SKM-1 (cell line): ENCODE measurements around the gene RORC.
"Not testable (repeated sequence)": the region's sequence is repeated elsewhere in the genome, so short reads cannot be mapped to it uniquely, and the experiment has no call there.

Experiments used
- DNase-seq: peaks from one replicate; lab custom pipeline; 2025; ENCODE audit not compliant: unreplicated experiment; lab: John Stamatoyannopoulos, UW

Gene RORC

DNA sequence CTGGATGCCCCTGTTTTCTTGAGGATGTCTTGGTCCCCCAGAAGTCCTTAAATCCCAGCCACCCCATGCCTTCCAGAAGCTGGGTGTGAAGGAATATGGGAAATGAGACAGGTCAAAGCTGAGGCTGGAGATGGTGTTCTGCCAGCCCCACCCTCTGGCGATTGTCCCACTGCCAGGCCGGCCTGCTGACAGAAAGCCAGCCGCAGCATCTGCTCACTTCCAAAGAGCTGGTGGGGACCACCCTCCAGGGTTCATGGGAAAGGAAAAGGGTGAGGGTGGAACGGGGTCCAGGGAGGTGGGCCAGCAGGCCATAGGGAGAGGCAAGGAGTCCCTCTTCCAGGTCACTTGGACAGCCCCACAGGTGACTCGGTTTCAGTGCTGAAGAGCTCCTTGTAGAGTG lies 24.5 kb downstream of the RORC start:
- DNase-seq, result no peak

DNA sequence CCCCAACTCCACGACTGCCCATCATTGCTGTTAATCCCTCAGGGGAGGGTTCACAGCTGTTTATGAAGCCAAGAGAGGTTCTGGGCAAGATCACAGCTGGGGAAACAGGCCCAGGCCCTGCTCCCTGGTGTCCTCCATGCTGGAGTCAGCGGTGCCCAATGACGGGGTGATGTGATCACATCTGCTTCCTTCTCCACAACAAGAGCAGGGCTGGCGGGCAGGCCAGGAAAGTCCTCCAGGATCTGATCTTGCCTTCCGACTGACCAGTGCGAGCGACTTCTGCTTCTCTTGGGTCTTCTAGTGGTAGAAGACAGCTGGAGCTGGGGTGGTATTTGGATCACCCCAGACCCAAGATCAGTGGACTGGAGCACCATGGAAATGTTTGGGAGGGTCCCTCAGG lies 25.4 kb downstream of the RORC start:
- no peak for DNase-seq

DNA sequence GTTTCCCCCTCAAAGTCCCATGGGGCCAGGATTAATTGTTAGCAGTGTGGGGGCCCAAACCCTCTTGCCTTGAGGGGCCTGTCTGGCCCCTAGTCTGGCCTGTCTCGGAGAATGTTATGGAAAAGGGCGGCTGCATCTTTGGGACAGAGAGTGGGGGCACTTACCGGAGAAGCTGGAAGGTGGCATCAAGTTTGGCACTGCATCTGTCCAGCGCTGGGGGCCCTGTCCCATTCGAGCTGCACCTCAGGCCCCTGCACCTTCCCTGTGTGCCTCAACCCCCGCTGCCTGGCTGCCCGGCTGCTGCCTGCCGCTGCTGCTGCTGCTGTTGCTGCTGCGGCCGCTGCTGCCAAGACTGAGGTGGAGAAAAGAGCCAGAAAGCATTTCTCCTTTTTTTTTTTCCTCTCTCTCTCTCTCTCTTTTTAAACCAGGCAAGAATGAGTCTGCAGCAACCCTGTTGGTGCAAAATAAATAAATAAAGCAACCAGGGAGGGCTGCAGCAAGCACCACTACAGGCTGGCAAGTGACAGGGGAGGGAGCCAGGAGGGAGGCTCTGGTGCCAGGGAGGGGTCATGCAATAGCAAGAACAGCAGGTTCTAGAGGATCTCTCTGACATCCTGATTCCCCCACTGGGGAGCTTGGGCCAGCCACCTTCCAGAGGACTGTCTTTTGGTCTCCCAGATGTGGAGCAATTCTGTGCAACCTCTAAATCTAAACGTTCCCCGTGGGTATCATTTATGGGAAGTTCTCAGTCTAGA lies 26.4 kb downstream of the RORC start, which contains the start of gene LINGO4:
LINGO4 (minus strand) TSS at position 354 of the 755 bp plus-strand sequence. CDS start 2,715 bp downstream, outside the sequence.
- no peak for DNase-seq

GRCh38 chr1:151803915-151804314 lies 27.7 kb downstream of the RORC start:
- no peak for DNase-seq

DNA sequence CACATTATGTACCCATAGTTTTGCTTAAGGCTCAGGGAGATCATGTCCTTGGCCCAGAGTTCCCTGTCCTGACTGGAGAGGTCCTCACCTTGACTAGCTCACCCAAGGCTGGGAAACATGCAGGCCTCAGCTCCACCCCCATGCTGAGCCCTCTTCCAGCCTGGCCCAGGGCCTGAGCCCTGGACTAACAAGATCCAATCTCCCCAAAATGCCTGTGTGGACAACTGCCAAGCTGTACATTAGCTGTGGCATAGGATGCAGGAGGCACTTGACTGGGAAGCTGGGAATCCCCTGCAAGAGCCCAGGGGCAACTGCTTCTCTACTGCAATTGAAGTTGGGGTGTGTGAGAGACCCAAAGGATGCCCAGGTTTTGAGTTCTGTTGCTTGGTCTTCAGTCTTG lies 28.4 kb downstream of the RORC start:
- no peak for DNase-seq

DNA sequence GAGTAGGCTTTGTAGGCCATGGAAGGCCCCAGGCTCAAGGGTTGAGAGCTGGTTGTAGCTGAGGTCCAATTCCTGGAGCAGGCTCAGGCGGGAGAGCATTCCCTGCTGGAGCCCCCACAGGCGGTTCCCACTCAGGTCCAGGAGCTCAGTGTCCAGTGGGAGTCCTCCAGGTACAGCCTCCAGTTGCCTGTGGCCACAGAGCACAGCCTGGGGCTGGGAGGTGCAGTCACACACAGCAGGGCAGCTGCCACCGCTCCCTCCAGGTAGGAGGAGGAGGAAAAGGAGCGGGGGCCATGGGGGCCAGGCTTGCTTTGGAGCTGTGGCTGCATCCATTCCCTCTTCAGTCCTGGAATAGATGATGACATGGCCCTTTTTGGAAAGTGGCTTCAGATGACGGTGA lies 29.2 kb downstream of the RORC start:
- no peak for DNase-seq

DNA sequence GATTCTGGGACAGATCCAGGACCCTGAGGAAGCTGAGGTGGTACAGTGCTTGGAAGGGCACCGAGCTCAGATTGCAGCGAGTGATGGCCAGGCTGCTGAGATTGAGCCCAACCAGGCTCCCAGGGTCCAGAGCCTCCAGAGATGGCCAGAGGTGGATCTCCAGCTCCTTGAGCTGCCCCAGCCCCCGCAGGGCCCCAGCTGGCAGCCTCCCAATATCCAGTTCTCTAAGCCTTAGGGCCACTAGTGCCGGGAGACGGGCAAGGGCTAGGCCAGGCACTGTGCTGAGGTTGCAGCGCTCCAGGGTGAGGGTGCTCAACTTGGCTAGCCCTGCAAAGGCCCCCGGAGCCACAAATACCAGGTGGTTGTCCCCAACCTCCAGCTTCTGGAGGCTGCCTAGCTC lies 29.8 kb downstream of the RORC start:
- no peak for DNase-seq

DNA sequence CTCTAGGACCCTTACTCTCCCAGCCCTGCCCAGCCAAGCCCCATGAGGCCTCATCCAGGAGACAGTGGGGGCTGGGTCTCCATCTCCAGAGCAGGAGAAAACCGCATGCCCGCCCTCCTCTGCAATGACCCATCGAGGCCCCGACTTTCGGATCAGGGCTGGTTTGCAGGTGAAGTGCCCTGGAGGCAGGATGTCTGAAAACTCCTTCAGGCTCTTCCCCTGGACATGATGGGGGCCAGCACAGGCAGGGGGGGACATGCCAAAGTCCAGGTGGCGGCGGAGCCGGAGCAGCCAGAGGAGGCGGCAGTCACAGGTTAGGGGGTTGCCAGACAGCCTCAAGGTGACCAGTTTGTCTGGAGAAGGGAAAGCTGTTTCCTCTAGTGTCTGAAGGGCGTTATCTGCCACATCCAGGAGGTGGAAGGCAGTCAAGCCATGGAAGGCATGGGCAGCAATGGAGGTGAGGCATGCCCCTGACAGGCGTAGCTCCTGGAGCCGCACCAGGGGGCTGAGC lies 30.2 kb downstream of the RORC start:
- no peak for DNase-seq

- DNase-seq, result no peak
Observed at GRCh38 chr1:151800830-151801229, 30.8 kb downstream of the RORC start.

DNA sequence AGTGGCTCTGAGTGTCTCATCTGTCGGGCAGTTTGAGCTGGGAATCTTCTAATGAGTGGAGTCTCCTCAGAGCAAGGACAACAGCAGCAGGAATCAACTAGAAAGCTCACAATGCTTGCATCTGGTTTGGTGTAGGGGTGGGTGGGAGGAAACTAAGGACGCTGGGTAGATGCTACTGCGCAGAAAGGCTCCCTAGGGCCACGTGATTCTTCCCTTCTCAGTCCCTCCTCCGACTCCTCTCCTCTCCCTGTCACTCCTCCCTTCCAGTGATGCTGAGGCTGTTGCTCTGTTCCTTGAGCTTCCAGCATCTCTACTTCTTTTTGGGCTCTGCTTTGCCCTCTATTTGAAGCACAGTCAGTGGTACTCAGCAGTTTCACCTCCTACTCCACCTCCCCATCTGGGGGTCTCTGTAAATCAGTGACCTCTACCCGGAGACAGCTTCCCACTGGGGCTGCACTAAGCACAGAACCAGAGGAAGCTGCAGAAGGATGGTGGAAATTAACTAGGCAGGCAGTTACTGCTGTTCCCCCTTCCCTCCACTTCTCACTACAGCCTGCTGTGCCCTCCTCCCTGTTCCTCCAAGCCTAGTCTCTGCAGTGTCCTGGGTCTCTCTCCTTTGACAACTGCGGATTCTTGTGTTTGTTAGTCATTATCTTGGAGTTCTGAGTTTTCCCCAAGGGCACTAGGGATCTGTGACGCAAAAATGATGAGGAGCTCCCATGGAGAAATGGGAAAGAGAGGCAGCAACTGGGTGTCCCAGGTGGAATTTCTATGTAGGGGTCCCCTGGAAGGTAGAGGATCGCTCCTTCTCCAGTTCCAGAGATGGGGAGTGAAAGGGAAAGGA lies 32.2 kb downstream of the RORC start:
- DNase-seq, result no peak

DNA sequence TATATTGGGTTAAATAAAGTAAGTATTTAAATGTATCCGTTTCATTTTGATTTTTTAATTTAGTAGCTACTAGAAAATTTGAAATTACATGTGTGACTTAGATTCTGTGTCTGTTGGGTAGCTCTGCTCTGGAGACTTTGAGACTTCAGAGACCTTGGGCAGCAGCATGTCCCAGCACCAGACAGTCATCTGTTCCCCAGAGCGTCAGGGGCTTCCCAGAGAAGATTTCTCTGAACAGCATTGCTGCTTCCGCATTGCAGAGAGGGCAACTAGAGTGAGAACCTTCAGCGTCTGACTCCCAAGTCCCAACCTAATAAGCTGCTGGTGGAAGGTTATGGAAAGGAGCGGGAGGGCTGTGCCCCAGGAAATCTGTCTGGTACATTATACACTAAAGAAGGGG lies 33.0 kb downstream of the RORC start:
- DNase-seq, result no peak

DNA sequence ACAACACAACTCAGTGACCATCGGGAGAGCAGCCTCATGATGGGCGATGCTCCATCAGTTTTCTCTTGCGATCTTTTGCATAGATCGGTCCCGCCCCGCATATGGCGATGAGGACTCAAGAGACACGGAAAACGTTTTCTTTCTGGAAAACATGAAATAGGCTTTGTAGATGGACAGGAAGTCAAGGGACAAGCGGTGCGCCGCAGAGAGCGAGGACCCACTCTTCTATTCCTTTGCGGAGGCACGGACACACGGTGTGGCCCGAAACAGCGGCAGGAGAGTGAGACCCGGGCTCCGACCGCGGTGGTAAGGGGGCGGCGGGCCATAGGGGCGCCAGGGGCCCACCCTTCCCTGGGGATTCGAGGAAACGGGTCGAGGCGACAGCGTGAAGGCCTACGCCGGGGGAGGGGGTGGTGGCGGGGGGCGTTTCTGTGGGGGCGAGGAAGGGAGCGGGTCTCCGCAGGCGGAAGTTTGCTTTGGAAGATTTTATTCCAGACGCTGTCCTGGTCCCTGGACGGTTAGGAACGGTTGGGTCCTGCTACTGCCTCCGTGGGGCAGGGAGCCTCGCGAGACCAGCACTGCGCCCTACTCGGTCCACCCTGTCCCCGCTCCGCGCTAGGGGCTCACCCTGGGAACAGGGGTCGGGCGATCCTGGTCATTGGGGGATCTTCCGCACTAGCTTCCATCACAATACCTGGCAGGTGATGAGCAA lies 40.5 kb downstream of the RORC start:
- no peak for DNase-seq

GRCh38 chr1:151790071-151790939 lies 41.3 kb downstream of the RORC start, which contains the start of gene TDRKH:
Gene TDRKH (minus strand): TSS chr1:151790500. CDS start chr1:151783022, 7,478 bp downstream.
- DNase-seq, result peak; percentile 99

- no peak for DNase-seq
Observed at GRCh38 chr1:151787689-151788088, 43.9 kb downstream of the RORC start.

DNA sequence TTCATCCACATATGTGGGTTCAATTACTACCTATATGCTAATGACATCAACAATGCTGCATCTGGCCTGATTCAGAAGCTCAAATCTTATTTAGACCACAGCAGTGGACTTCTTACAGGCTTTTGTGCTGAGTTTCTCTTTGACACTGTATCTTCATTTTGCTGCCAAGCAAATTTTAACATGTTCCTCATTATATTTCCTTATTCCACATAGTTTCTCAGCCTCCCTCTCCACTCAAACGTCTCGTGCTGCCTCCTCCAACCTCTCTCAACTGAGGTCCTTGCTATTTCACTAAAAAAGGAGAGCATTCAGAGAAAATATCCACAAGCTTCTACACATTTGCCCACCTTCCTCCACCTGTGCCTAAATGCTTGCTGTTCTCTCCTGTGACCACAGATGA lies 47.8 kb downstream of the RORC start:
- no peak for DNase-seq

DNA sequence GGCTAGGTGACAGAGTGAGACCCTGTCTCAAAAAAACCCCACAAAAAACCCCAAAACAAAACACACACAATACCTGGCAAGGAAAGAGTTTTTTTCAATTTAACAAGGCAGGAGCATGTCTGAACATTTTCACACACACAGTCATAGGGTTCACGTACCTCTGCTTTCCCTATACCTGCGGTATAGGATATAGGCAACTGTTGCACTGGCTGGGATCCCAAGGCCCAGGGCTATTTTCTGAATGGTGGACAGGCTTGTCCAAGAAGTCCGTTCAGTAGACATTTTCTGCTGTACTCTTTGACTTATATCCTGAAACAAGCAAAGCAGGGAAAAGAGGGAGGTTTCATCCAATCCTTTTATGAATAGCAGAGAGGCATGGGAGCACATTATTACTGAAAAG lies 48.9 kb downstream of the RORC start:
- DNase-seq, result no peak

GRCh38 chr1:151782026-151782425 lies 49.6 kb downstream of the RORC start:
- not testable (repeated sequence) for DNase-seq

DNA sequence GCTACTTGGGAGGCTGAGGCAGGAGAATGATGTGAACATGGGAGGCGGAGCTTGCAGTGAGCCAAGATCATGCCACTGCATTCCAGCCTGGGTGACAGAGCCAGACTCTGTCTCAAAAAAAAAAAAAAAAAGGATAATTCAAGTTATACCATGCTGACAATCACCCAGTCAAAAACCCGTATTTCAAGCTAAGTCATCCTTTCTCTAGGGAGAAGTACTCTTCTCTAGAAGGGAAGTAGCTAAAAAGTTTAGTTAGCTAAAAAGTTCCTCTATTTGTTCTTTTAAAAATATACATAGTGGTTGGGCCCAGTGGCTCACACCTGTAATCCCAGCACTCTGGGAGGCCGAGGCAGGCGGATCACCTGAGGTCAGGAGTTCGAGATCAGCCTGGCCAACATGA lies 50.9 kb downstream of the RORC start:
- DNase-seq, result not testable (repeated sequence)

GRCh38 chr1:151779852-151780251 lies 51.8 kb downstream of the RORC start:
- DNase-seq, result no peak

GRCh38 chr1:151777317-151777716 lies 54.3 kb downstream of the RORC start:
- DNase-seq, result no peak
